ENCODE results near the gene GPRIN1. TPM values are rescaled to one million over a fixed set of nuclear protein-coding genes. Genes with fewer than 3 reads are reported as not detected.

GPRIN1 gene
- total RNA-seq, 1 donor from 2014 or later: 0.67 TPM

Small RNA genes within 50 kb of the gene (microRNA-seq; reads per million reads assigned to microRNA genes)
- gene MIR4281: not detected

Small RNA genes within 50 kb of the gene (small RNA-seq; reads per million reads assigned to genes)
- gene MIR4281 (not detected), gene RF00019 (not detected), gene RN7SL684P (not detected)

Other genes with a start within 250 kb of the GPRIN1 start
- 116 and 126 TPM in 2 replicates for gene KIAA1191, start 248.4 kb downstream of the GPRIN1 start, total RNA-seq (ENCODE audit: low replicate concordance)
- gene ARL10, start 244.7 kb downstream of the GPRIN1 start, total RNA-seq (ENCODE audit: low replicate concordance): 9.1 and 16.6 TPM in 2 replicates
- gene NOP16, start 221.6 kb downstream of the GPRIN1 start, total RNA-seq (ENCODE audit: low replicate concordance): 10.3 and 14.5 TPM in 2 replicates
- 40.1 and 65.6 TPM in 2 replicates for gene HIGD2A, start 221.4 kb downstream of the GPRIN1 start, total RNA-seq (ENCODE audit: low replicate concordance)
- 12.6 and 29.2 TPM in 2 replicates for gene CLTB, start 193.6 kb downstream of the GPRIN1 start, total RNA-seq (ENCODE audit: low replicate concordance)
- 32.3 and 33.4 TPM in 2 replicates for gene FAF2, start 161.8 kb downstream of the GPRIN1 start, total RNA-seq (ENCODE audit: low replicate concordance)
- 11.7 and 38.7 TPM in 2 replicates for gene RNF44, start 72.8 kb downstream of the GPRIN1 start, total RNA-seq (ENCODE audit: low replicate concordance)
- gene CDHR2, start 60.8 kb downstream of the GPRIN1 start, total RNA-seq (ENCODE audit: low replicate concordance): not detected in 2 replicates
- 1.1 TPM in 1 of 2 replicates, not detected in the other for gene SNCB, start 20.4 kb upstream of the GPRIN1 start, total RNA-seq (ENCODE audit: low replicate concordance)
- gene EIF4E1B, start 20.5 kb upstream of the GPRIN1 start, total RNA-seq (ENCODE audit: low replicate concordance): 0.06 and 0.68 TPM in 2 replicates
- gene TSPAN17, start 37.3 kb upstream of the GPRIN1 start, total RNA-seq (ENCODE audit: low replicate concordance): 25.9 and 51.7 TPM in 2 replicates
- 1.2 and 3.6 TPM in 2 replicates for gene UNC5A, start 200.4 kb upstream of the GPRIN1 start, total RNA-seq (ENCODE audit: low replicate concordance)